ENCODE results near the gene COPS9.
A peak's percentile ranks its signal among the peaks of the same experiment; 100 is the strongest.

COPS9 gene

GRCh38 chr2:240136013-240136670, at the start of gene COPS9:
TSS of gene COPS9 (minus strand) at chr2:240136305. CDS start at chr2:240136284, 21 bp downstream.
- peak in 54 of 56 donors; percentile 41 to 91 (median 75) for DNase-seq

GRCh38 chr2:240184656-240185055, 48.6 kb upstream of the COPS9 start:
- DNase-seq = no peak

- no peak for DNase-seq
Observed at GRCh38 chr2:240183875-240184590, 47.9 kb upstream of the COPS9 start.

- no peak for DNase-seq
Observed at GRCh38 chr2:240183006-240183874, 47.1 kb upstream of the COPS9 start.

GRCh38 chr2:240182476-240182875, 46.4 kb upstream of the COPS9 start:
- no peak for DNase-seq

- DNase-seq = no peak
Observed at GRCh38 chr2:240182001-240182400, 45.9 kb upstream of the COPS9 start.

GRCh38 chr2:240179941-240180666, 44.0 kb upstream of the COPS9 start:
- no peak for DNase-seq

GRCh38 chr2:240179186-240179815, 43.2 kb upstream of the COPS9 start:
- no peak for DNase-seq

GRCh38 chr2:240178564-240178963, 42.5 kb upstream of the COPS9 start:
- DNase-seq = no peak

- DNase-seq = no peak
Observed at GRCh38 chr2:240174496-240174895, 38.4 kb upstream of the COPS9 start.

GRCh38 chr2:240172071-240172895, 36.2 kb upstream of the COPS9 start:
- no peak for DNase-seq

- no peak for DNase-seq
Observed at GRCh38 chr2:240170883-240171282, 34.8 kb upstream of the COPS9 start.

- DNase-seq = no peak
Observed at GRCh38 chr2:240170354-240170735, 34.2 kb upstream of the COPS9 start.

GRCh38 chr2:240169486-240170353, 33.6 kb upstream of the COPS9 start:
- no peak for DNase-seq

- no peak for DNase-seq
Observed at GRCh38 chr2:240168546-240169361, 32.6 kb upstream of the COPS9 start.

- DNase-seq = no peak
Observed at GRCh38 chr2:240168041-240168440, 31.9 kb upstream of the COPS9 start.

- DNase-seq = no peak
Observed at GRCh38 chr2:240167588-240167880, 31.4 kb upstream of the COPS9 start.

Measured in nucleus accumbens (tissue), 56 donors.